Neural cell (in vitro differentiated cells): ENCODE results near the gene RASAL2. TPM values are rescaled to one million over a fixed set of nuclear protein-coding genes. Genes with fewer than 3 reads are reported as not detected.

ENCODE experiments used
- H2AFZ ChIP-seq: fragments of 200-600, 300-800 bp; sonication (generic), shearing (Covaris generic); 2 replicates; pipeline ENCODE4 v1.6.0; 2014; ENCODE audit warnings: low read depth, mild to moderate bottlenecking, antibody characterized with exemption, low read length, moderate library complexity
- H3F3A ChIP-seq: fragments of 200-600 bp; shearing (Covaris generic); 2 replicates; pipeline ENCODE4 v1.6.1; 2016; ENCODE audit warnings: mild to moderate bottlenecking, moderate library complexity, mixed read lengths, antibody characterized with exemption, low read length; ENCODE audit not compliant: insufficient read depth, poor library complexity, severe bottlenecking
- H3K27ac ChIP-seq: fragments of 200-600, 300-800 bp; sonication (generic), shearing (Covaris generic); 2 replicates; pipeline ENCODE4 v1.5.1; 2014; ENCODE audit warnings: mild to moderate bottlenecking, low read length, moderate library complexity
- H3K27me3 ChIP-seq: fragments of 300-800, 200-600 bp; sonication (generic), shearing (Covaris generic); 2 replicates; pipeline ENCODE4 v1.6.0; 2014; ENCODE audit warnings: mild to moderate bottlenecking, low read depth, low read length, moderate library complexity; ENCODE audit not compliant: insufficient read depth
- H3K36me3 ChIP-seq: fragments of 300-800, 200-600 bp; sonication (generic), shearing (Covaris generic); 2 replicates; pipeline ENCODE4 v1.5.1; 2014; ENCODE audit warnings: mild to moderate bottlenecking, antibody characterized with exemption, low read length, moderate library complexity; ENCODE audit not compliant: insufficient read depth
- H3K4me2 ChIP-seq: fragments of 300-800, 200-600 bp; sonication (generic), shearing (Covaris generic); 2 replicates; pipeline ENCODE4 v1.6.0; 2014; ENCODE audit warnings: mild to moderate bottlenecking, low read length
- H3K4me3 ChIP-seq: fragments of 300-800, 200-600 bp; sonication (generic), shearing (Covaris generic); 2 replicates; pipeline ENCODE4 v1.5.1; 2014; ENCODE audit warnings: mild to moderate bottlenecking, low read length, moderate library complexity
- H3K79me2 ChIP-seq: fragments of 200-600 bp; shearing (Covaris generic); replicated peaks from 2 replicates; pipeline ENCODE4 v1.6.0; 2014; ENCODE audit warnings: mild to moderate bottlenecking, low read length, moderate library complexity; ENCODE audit not compliant: insufficient read depth
- H3K9ac ChIP-seq: fragments of 300-800, 200-600 bp; sonication (generic), shearing (Covaris generic); 2 replicates; pipeline ENCODE4 v1.6.1; 2016; ENCODE audit warnings: mild to moderate bottlenecking, low read length, mixed read lengths
- H3K9me2 ChIP-seq: fragments of 200-600 bp; shearing (Covaris generic); 2 replicates; pipeline ENCODE4 v1.6.1; 2016; ENCODE audit warnings: mild to moderate bottlenecking, low read length, mixed read lengths; ENCODE audit not compliant: insufficient read depth
- H3K9me3 ChIP-seq: fragments of 200-600, 300-800 bp; sonication (generic), shearing (Covaris generic); 2 replicates; pipeline ENCODE4 v1.6.1; 2016; ENCODE audit warnings: mild to moderate bottlenecking, mixed run types, low read length, moderate library complexity, mixed read lengths
- H4K20me1 ChIP-seq: fragments of 200-600 bp; shearing (Covaris generic); 2 replicates; pipeline ENCODE4 v1.6.1; 2016; ENCODE audit warnings: mild to moderate bottlenecking, mixed run types; ENCODE audit not compliant: insufficient read depth
- CTCF ChIP-seq: fragments of 450-650 bp; IDR thresholded peaks from 2 replicates; pipeline ENCODE4 v1.5.1; 2014; ENCODE audit warnings: antibody characterized with exemption, mild to moderate bottlenecking, moderate library complexity; ENCODE audit not compliant: poor library complexity, severe bottlenecking
- EP300 ChIP-seq: fragments of 450-650 bp; conservative IDR thresholded peaks from 2 replicates; pipeline ENCODE4 v1.6.1; 2014; ENCODE audit warnings: antibody characterized with exemption, mild to moderate bottlenecking, moderate library complexity; ENCODE audit not compliant: poor library complexity, severe bottlenecking
- EZH2 ChIP-seq: fragments of 200-600, 300-800 bp; shearing (Covaris generic), sonication (generic); IDR thresholded peaks from 2 replicates; pipeline ENCODE4 v1.6.1; 2014; ENCODE audit warnings: antibody characterized with exemption, low read length, borderline replicate concordance, mild to moderate bottlenecking; ENCODE audit not compliant: insufficient read depth, poor library complexity, severe bottlenecking
- MXI1 ChIP-seq: fragments of 450-650 bp; conservative IDR thresholded peaks from 2 replicates; pipeline ENCODE4 v1.6.1; 2014; ENCODE audit warnings: antibody characterized with exemption, mild to moderate bottlenecking; ENCODE audit not compliant: poor library complexity, severe bottlenecking
- POLR2AphosphoS5 ChIP-seq: IDR thresholded peaks from 2 replicates; pipeline ENCODE4 v1.6.1; 2012
- RAD21 ChIP-seq: fragments of 450-650 bp; conservative IDR thresholded peaks from 2 replicates; pipeline ENCODE4 v1.6.1; 2014; ENCODE audit warnings: antibody characterized with exemption, mild to moderate bottlenecking, moderate library complexity
- REST ChIP-seq: IDR thresholded peaks from 2 replicates; pipeline ENCODE4 v1.6.1; 2012; ENCODE audit warnings: borderline replicate concordance
- SMC3 ChIP-seq: fragments of 450-650 bp; conservative IDR thresholded peaks from 2 replicates; pipeline ENCODE4 v1.6.1; 2014; ENCODE audit warnings: antibody characterized with exemption, mild to moderate bottlenecking, moderate library complexity; ENCODE audit not compliant: poor library complexity
- TAF1 ChIP-seq: IDR thresholded peaks from 2 replicates; pipeline ENCODE4 v1.6.1; 2012; ENCODE audit warnings: low read depth
- polyA plus RNA-seq: library from polyadenylated mRNA; depleted of rRNA; stranded (reverse); fragments of >200 nt; gene quantifications from 2 replicates; pipeline ENCODE4 v1.2.3, GENCODE V29; 2014

RASAL2 gene
- polyA plus RNA-seq, 1 donor from 2014 or later = 73.3 TPM

GRCh38 chr1:178328728-178329127, 234.8 kb downstream of the RASAL2 start:
- Histone ChIP-seq H3K9me2 (no peaks in the 10 kb centered on the region), H3K36me3 (no peaks in the 10 kb centered on the region), H3F3A (no peaks in the 10 kb centered on the region), H4K20me1 (no peaks in the 10 kb centered on the region), H3K4me2 (no peak overlapping the region), H3K27me3 (no peaks in the 10 kb centered on the region), H3K4me3 (no peak overlapping the region), H3K9ac (no peak overlapping the region), H3K79me2 (peaks cover 5% of the 10 kb centered on the region), H3K9me3 (no peaks in the 10 kb centered on the region), H3K27ac (no peak overlapping the region), H2AFZ (no peak overlapping the region)
- no peak for TF ChIP-seq SMC3
- no peak for TF ChIP-seq TAF1
- TF ChIP-seq POLR2AphosphoS5 = no peak
- no peak for TF ChIP-seq EP300
- TF ChIP-seq CTCF = no peak
- TF ChIP-seq RAD21 = no peak
- TF ChIP-seq REST = no peak
- no peak for TF ChIP-seq MXI1
- no peak for TF ChIP-seq EZH2

GRCh38 chr1:178330153-178330552, 236.2 kb downstream of the RASAL2 start:
- H3K79me2 ChIP-seq = peaks cover 5% of the 10 kb centered on the region
- TF ChIP-seq TAF1 (no peak), RAD21 (no peak), CTCF (no peak), MXI1 (no peak), SMC3 (no peak), REST (no peak), EZH2 (no peak), EP300 (no peak), POLR2AphosphoS5 (no peak)

More at GRCh38 chr1:178330153-178330552, 236.2 kb downstream of the RASAL2 start:
- no peaks in the 10 kb centered on the region for H3F3A ChIP-seq
- no peaks in the 10 kb centered on the region for H3K9me2 ChIP-seq
- H4K20me1 ChIP-seq = no peaks in the 10 kb centered on the region
- no peak overlapping the region for H3K4me3 ChIP-seq
- no peak overlapping the region for H2AFZ ChIP-seq
- H3K9me3 ChIP-seq = no peaks in the 10 kb centered on the region
- H3K27me3 ChIP-seq = no peaks in the 10 kb centered on the region
- no peaks in the 10 kb centered on the region for H3K36me3 ChIP-seq
- no peak overlapping the region for H3K9ac ChIP-seq
- H3K27ac ChIP-seq = no peak overlapping the region
- H3K4me2 ChIP-seq = no peak overlapping the region
